ENCODE measurements around the gene PDE4D. TPM values are rescaled to one million over a fixed set of nuclear protein-coding genes. Genes with fewer than 3 reads are reported as not detected.

Gene PDE4D
- total RNA-seq, 1 donor from 2014 or later, result 2.3 TPM

- H3K4me3 ChIP-seq, result no peak overlapping the region
- no peaks in the 10 kb centered on the region for H3K36me3 ChIP-seq
- TF ChIP-seq EZH2 (IDR thresholded peaks at IDR 0.05) (no peak), EZH2phosphoT487 (IDR thresholded peaks at IDR 0.05) (no peak), CTCF (IDR thresholded peaks at IDR 0.05) (peak; percentile 69)
- H4K20me1 ChIP-seq (ENCODE audit: low read depth), result no peaks in the 10 kb centered on the region
- no peak overlapping the region for H2AFZ ChIP-seq (replicated peaks)
- peaks cover 5% of the 10 kb centered on the region for H3F3A ChIP-seq (ENCODE audit: low read depth)
- no peak overlapping the region for H3K9ac ChIP-seq
- H3K27ac ChIP-seq, result no peak overlapping the region
- no peaks in the 10 kb centered on the region for H3K36me3 Mint-ChIP-seq
- H3K4me2 ChIP-seq, result no peak overlapping the region
- no peaks in the 10 kb centered on the region for H3K9me3 Mint-ChIP-seq
- H3K4me1 Mint-ChIP-seq, result peaks cover 5% of the 10 kb centered on the region
- peak; percentile 38 for DNase-seq (ENCODE audit: low spot score)
- no peaks in the 10 kb centered on the region for H3K4me1 ChIP-seq
- H3K27ac Mint-ChIP-seq, result no peak overlapping the region
- H3K4me3 Mint-ChIP-seq, result no peak overlapping the region
- H3K27me3 ChIP-seq, result no peaks in the 10 kb centered on the region
- H3K79me2 ChIP-seq (ENCODE audit: low read depth), result no peaks in the 10 kb centered on the region
- no peaks in the 10 kb centered on the region for H3K27me3 Mint-ChIP-seq (ENCODE audit: insufficient read depth, low read depth)
- H3K9me3 ChIP-seq (ENCODE audit: low read depth), result no peaks in the 10 kb centered on the region
Measured at GRCh38 chr5:59506285-59506877, 387.1 kb downstream of the PDE4D start.

DNA sequence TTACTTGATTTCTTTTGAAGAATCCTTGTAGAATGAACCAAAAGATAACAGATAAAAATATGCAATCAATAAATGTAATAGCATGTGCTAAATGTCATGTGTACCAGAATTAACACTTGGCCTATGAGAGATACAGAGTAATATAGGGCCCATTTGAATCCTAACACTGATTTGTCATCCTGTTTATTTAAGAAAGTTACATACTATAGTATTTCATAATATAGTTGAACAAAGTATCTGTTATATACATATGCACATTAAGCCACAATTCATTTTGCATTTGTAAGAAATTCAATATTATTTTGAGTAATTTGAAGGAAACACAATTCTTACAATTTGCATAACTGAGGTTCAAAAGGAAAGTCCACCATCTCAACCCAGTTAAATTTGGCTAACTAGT, 389.5 kb downstream of the PDE4D start:
- Mint-ChIP-seq H3K9me3 (no peaks in the 10 kb centered on the region), H3K27me3 (ENCODE audit: insufficient read depth, low read depth) (no peaks in the 10 kb centered on the region), H3K4me3 (no peak overlapping the region), H3K27ac (no peak overlapping the region), H3K4me1 (peaks cover 5% of the 10 kb centered on the region), H3K36me3 (no peaks in the 10 kb centered on the region)
- H3K9me3 ChIP-seq (ENCODE audit: low read depth), result no peaks in the 10 kb centered on the region
- H3K79me2 ChIP-seq (ENCODE audit: low read depth), result no peaks in the 10 kb centered on the region
- no peak overlapping the region for H3K9ac ChIP-seq
- no peaks in the 10 kb centered on the region for H3K27me3 ChIP-seq
- H3K4me2 ChIP-seq, result no peak overlapping the region
- H3K36me3 ChIP-seq, result no peaks in the 10 kb centered on the region
- H3K4me1 ChIP-seq, result no peaks in the 10 kb centered on the region
- no peak overlapping the region for H3K4me3 ChIP-seq
- no peaks in the 10 kb centered on the region for H4K20me1 ChIP-seq (ENCODE audit: low read depth)
- H3K27ac ChIP-seq, result no peak overlapping the region
- no peak for TF ChIP-seq EZH2phosphoT487 (IDR thresholded peaks at IDR 0.05)
- TF ChIP-seq CTCF (IDR thresholded peaks at IDR 0.05), result no peak
- no peak for TF ChIP-seq EZH2 (IDR thresholded peaks at IDR 0.05)
- DNase-seq (ENCODE audit: low spot score), result no peak
- H2AFZ ChIP-seq (replicated peaks), result no peak overlapping the region
- H3F3A ChIP-seq (ENCODE audit: low read depth), result no peaks in the 10 kb centered on the region

DNA sequence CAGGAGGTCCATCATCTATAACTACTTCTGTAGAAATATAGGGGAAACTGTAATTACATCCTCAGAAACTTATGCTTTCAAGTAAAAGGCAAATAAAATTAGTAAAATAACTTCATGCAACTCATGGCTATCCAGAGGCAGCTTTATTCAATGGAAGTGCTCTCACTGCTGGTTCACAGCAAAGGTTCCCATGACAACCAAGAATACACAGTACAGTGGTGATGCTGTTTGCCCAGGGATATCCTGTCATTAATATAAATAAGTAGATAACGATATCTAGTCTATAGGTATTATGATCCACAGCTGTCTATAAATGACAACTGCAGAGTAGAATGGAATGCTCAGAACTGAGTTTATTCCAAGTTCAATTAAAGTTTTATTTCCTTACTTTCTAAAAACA, 390.3 kb downstream of the PDE4D start:
- H3F3A ChIP-seq (ENCODE audit: low read depth), result no peaks in the 10 kb centered on the region

More for the DNA sequence above, 390.3 kb downstream of the PDE4D start:
- no peak overlapping the region for H3K9ac ChIP-seq
- no peaks in the 10 kb centered on the region for H4K20me1 ChIP-seq (ENCODE audit: low read depth)
- H3K79me2 ChIP-seq (ENCODE audit: low read depth), result no peaks in the 10 kb centered on the region
- H3K9me3 ChIP-seq (ENCODE audit: low read depth), result no peaks in the 10 kb centered on the region
- no peaks in the 10 kb centered on the region for H3K9me3 Mint-ChIP-seq
- H3K4me1 ChIP-seq, result no peaks in the 10 kb centered on the region
- H3K27ac ChIP-seq, result no peak overlapping the region
- H3K36me3 ChIP-seq, result no peaks in the 10 kb centered on the region
- H3K27me3 Mint-ChIP-seq (ENCODE audit: insufficient read depth, low read depth), result no peaks in the 10 kb centered on the region
- TF ChIP-seq EZH2 (IDR thresholded peaks at IDR 0.05) (no peak), EZH2phosphoT487 (IDR thresholded peaks at IDR 0.05) (no peak), CTCF (IDR thresholded peaks at IDR 0.05) (no peak)
- H2AFZ ChIP-seq (replicated peaks), result no peak overlapping the region
- no peak overlapping the region for H3K4me3 ChIP-seq
- H3K4me3 Mint-ChIP-seq, result no peak overlapping the region
- DNase-seq (ENCODE audit: low spot score), result peak; percentile 23
- no peak overlapping the region for H3K4me2 ChIP-seq
- no peaks in the 10 kb centered on the region for H3K27me3 ChIP-seq
- H3K27ac Mint-ChIP-seq, result no peak overlapping the region
- H3K4me1 Mint-ChIP-seq, result peaks cover 5% of the 10 kb centered on the region
- H3K36me3 Mint-ChIP-seq, result no peaks in the 10 kb centered on the region

All from neural progenitor cell (in vitro differentiated cells).